ENCODE data around the gene TSPYL1. TPM values are rescaled to one million over a fixed set of nuclear protein-coding genes. Genes with fewer than 3 reads are reported as not detected.

The TSPYL1 gene
- total and polyA plus RNA-seq, 9 of the 15 experiments (the other 6 are each of a cell fraction or from before 2014, with no cell fraction given), result 23.1 to 56.8 (median 37.9) TPM

- TF ChIP-seq IRF9 (tag; IDR thresholded peaks at IDR 0.05) (peak; percentile 61; the same call in 1 of the 2 replicates), ZBTB34 (CRISPR knock-in tag; IDR thresholded peaks at IDR 0.05) (no peak), SMAD4 (CRISPR knock-in tag; conservative IDR thresholded peaks at IDR 0.05) (no peak), POLR2A (conservative IDR thresholded peaks at IDR 0.05) (no peak), ARID4B (CRISPR knock-in tag; IDR thresholded peaks at IDR 0.05) (no peak), PML (IDR thresholded peaks at IDR 0.05; ENCODE audit: low read length) (no peak), HLTF (IDR thresholded peaks at IDR 0.05) (no peak), REST (IDR thresholded peaks at IDR 0.05; ENCODE audit: borderline replicate concordance) (no peak), REST (CRISPR knock-in tag; IDR thresholded peaks at IDR 0.05; ENCODE audit: low read depth) (no peak), TAL1 (IDR thresholded peaks at IDR 0.05) (no peak), JUND (IDR thresholded peaks at IDR 0.05; ENCODE audit: borderline replicate concordance, low read depth, low read length) (no peak), JUND (tag; IDR thresholded peaks at IDR 0.05; ENCODE audit: borderline replicate concordance, low read depth, low read length) (no peak)
Measured at GRCh38 chr6:116286773-116287358, 7.1 kb upstream of the TSPYL1 start (continued).

Measured in K562 (cell line).